K562 (cell line): ENCODE results near the gene CALM1. TPM values are rescaled to one million over a fixed set of nuclear protein-coding genes. Genes with fewer than 3 reads are reported as not detected.

Experiments used
- ATAC-seq: fragments of 200-7000 bp; cut with Tn5 transposase; 3 replicates; pipeline ENCODE4 v1.9.1; 2020; ENCODE audit warnings: moderate library complexity
- BruUV-seq: library from RNA; stranded (reverse); fragments of 400-500 nt; replicated peaks from 2 replicates; lab custom pipeline; 2021; lab: Mats Ljungman, UMichigan
- CTCF ChIA-PET: fragments of 300-600 bp; formaldehyde crosslinking; extraction: SDS; loops from one replicate; lab custom pipeline; 2021; ENCODE audit warnings: low intra/inter-chr PET ratio; lab: Yijun Ruan, JAX
- POLR2A ChIA-PET: fragments of 300-600, 350-650 bp; sonication (Branson Sonifier 250); formaldehyde crosslinking; extraction: SDS; loops from one replicate; lab custom pipeline; 2021; ENCODE audit warnings: antibody characterized with exemption, inconsistent platforms; lab: Yijun Ruan, JAX
- DNase-seq, 4 experiments: peaks; one replicate each; pipeline versions ENCODE4 v3.0.0 to v3.0.0-alpha.2; 2011 to 2018; ENCODE audit warnings: low spot score in 3 of 4, mixed read lengths in 3 of 4; ENCODE audit errors: extremely low read depth in 1 of 4
- FAIRE-seq: peaks from 2 replicates; lab custom pipeline; 2011; peaks lifted over from hg19 to GRCh38; lab: Jason Lieb, UNC
- H2AFZ ChIP-seq: 2 replicates; pipeline ENCODE4 v1.6.0; 2011; ENCODE audit warnings: low read depth, low read length, control low read depth, inconsistent platforms
- H3K27ac ChIP-seq: fragments of 200-600 bp; 3 replicates; pipeline ENCODE4 v1.8.0; 2011; ENCODE audit warnings: low read depth, mild to moderate bottlenecking, control low read depth, inconsistent platforms, low read length, moderate library complexity, mixed read lengths; ENCODE audit errors: extremely low read depth
- H3K27me3 ChIP-seq, 2 experiments: fragments of 300-600 bp in 1 of 2; 2 replicates in 1 of 2; 3 replicates in 1 of 2; pipeline versions ENCODE4 v1.6.0 to v1.8.0; 2011; ENCODE audit warnings: inconsistent platforms in 2 of 2, low read length in 2 of 2, mild to moderate bottlenecking in 1 of 2, mixed read lengths in 1 of 2, moderate library complexity in 1 of 2; ENCODE audit not compliant: control insufficient read depth in 2 of 2, insufficient read depth in 2 of 2
- H3K36me3 ChIP-seq: fragments of 300-600 bp; 3 replicates; pipeline ENCODE4 v1.8.0; 2011; ENCODE audit warnings: mild to moderate bottlenecking, low read length, inconsistent platforms; ENCODE audit not compliant: control insufficient read depth, insufficient read depth
- H3K4me1 ChIP-seq, 2 experiments: fragments of 200-600 bp in 1 of 2; replicated peaks in 1 of 2; 2 replicates in 1 of 2; 3 replicates in 1 of 2; pipeline versions ENCODE4 v1.5.1 to v1.8.0; 2011; ENCODE audit warnings: inconsistent platforms in 2 of 2, low read length in 2 of 2, mild to moderate bottlenecking in 1 of 2, mixed read lengths in 1 of 2, moderate library complexity in 1 of 2; ENCODE audit not compliant: control insufficient read depth in 2 of 2, insufficient read depth in 2 of 2
- H3K4me2 ChIP-seq: 2 replicates; pipeline ENCODE4 v1.6.1; 2011; ENCODE audit warnings: low read length, control low read depth, inconsistent platforms, mixed read lengths; ENCODE audit not compliant: insufficient read depth
- H3K4me3 ChIP-seq: fragments of 200-600 bp; sonication (generic), shearing (Covaris generic); 2 replicates; pipeline ENCODE4 v1.5.1; 2016; ENCODE audit warnings: control low read depth, inconsistent platforms
- H3K79me2 ChIP-seq: fragments of 200-600 bp; 3 replicates; pipeline ENCODE4 v1.8.0; 2011; ENCODE audit warnings: low read length, inconsistent platforms; ENCODE audit not compliant: control insufficient read depth, insufficient read depth
- H3K9ac ChIP-seq, 2 experiments: 2 replicates each; pipeline versions ENCODE4 v1.6.0 to v1.6.1; 2011; ENCODE audit warnings: low read depth in 2 of 2, low read length in 2 of 2, control low read depth in 1 of 2, inconsistent platforms in 1 of 2, mild to moderate bottlenecking in 1 of 2, mixed read lengths in 1 of 2; ENCODE audit not compliant: insufficient read depth in 1 of 2
- H3K9me1 ChIP-seq: one replicate; pipeline ENCODE4 v1.6.0; 2011; ENCODE audit warnings: inconsistent platforms, mild to moderate bottlenecking, low read length, moderate library complexity; ENCODE audit not compliant: control insufficient read depth, insufficient read depth
- H3K9me3 ChIP-seq: replicated peaks from 2 replicates; pipeline ENCODE4 v1.5.1; 2011; ENCODE audit warnings: low read depth, low read length, inconsistent platforms; ENCODE audit not compliant: control insufficient read depth, insufficient read depth
- H4K20me1 ChIP-seq: replicated peaks from 2 replicates; pipeline ENCODE4 v1.6.1; 2011; ENCODE audit warnings: low read length, inconsistent platforms, mixed read lengths; ENCODE audit not compliant: control insufficient read depth, insufficient read depth
- BCL6 ChIP-seq: fragments of 250-450 bp; sonication (Bioruptor Pico); IDR thresholded peaks from 2 replicates; pipeline ENCODE4 v1.4.0; 2020
- HMGXB4 ChIP-seq: sonication (generic); formaldehyde crosslinking; IDR thresholded peaks from 2 replicates; pipeline ENCODE4 v1.8.1; 2023; ENCODE audit warnings: mild to moderate bottlenecking, missing genetic modification reagents
- HNRNPK ChIP-seq: fragments of 200-400 bp; formaldehyde crosslinking; IDR thresholded peaks from one replicate; pipeline ENCODE4 v1.6.1; 2018; ENCODE audit warnings: mild to moderate bottlenecking, low read depth, low read length; ENCODE audit not compliant: poor library complexity, severe bottlenecking
- KAT7 ChIP-seq: sonication (generic); formaldehyde crosslinking; IDR thresholded peaks from 2 replicates; pipeline ENCODE4 v1.8.0; 2022; ENCODE audit warnings: missing genetic modification reagents, mild to moderate bottlenecking, borderline replicate concordance
- SNRNP70 ChIP-seq: fragments of 200-400 bp; formaldehyde crosslinking; optimal IDR thresholded peaks from 2 replicates; pipeline ENCODE3; 2017; ENCODE audit warnings: low read depth, low read length
- TAL1 ChIP-seq: fragments of 450-650 bp; IDR thresholded peaks from 2 replicates; pipeline ENCODE4 v1.6.1; 2016; ENCODE audit warnings: mild to moderate bottlenecking
- TEAD4 ChIP-seq, 2 experiments: sonication (generic) in 1 of 2; formaldehyde crosslinking in 1 of 2; IDR thresholded peaks; 2 replicates each; pipeline versions ENCODE4 v1.6.1 to v1.8.0; 2012 to 2022; ENCODE audit warnings: borderline replicate concordance in 1 of 2, inconsistent platforms in 1 of 2, low read length in 1 of 2, mild to moderate bottlenecking in 1 of 2, missing genetic modification reagents in 1 of 2
- ZBTB34 ChIP-seq: fragments of 250-450 bp; sonication (Bioruptor Pico); IDR thresholded peaks from 2 replicates; pipeline ENCODE4 v1.8.0; 2021; ENCODE audit warnings: mild to moderate bottlenecking, moderate library complexity
- WGBS: fragments of 100-300 bp; shearing (Covaris generic); methylation state at CpG from one replicate; pipeline ENCODE4 v1.1.6; 2016; ENCODE audit warnings: low coverage, mixed read lengths; ENCODE audit not compliant: insufficient coverage; ENCODE audit errors: missing lambda C conversion rate; 5-methylcytosine and 5-hydroxymethylcytosine counted together
- in situ Hi-C: fragments of 300-500 bp; cut with MboI; formaldehyde crosslinking; loops from 4 replicates; pipeline ENCODE4 v1.15.0; 2018; ENCODE audit warnings: inconsistent platforms, mixed read lengths
- intact Hi-C: fragments of 100-400 bp; cut with micrococcal nuclease; formaldehyde crosslinking; loops from 2 replicates; pipeline ENCODE4 v1.14.2; 2022
- polyA plus RNA-seq, 8 experiments: library from polyadenylated mRNA; depleted of rRNA in 4 of 8; stranded (reverse) in 5 of 8; unstranded in 3 of 8; fragments of >200 nt; fragmentation: Nextera tagmentation in 2 of 8; fragmentation: Illumina TruSeq in 1 of 8; extraction: Ambion mirVana in 2 of 8; extraction: Trizol in 1 of 8; gene quantifications; 2 replicates each; pipeline versions ENCODE4 v1.2.1 to v1.2.3, GENCODE V29; 2011 to 2014; ENCODE audit warnings: inconsistent platforms in 1 of 8, missing spikeins in 1 of 8
- total RNA-seq, 7 experiments: library from RNA; depleted of rRNA in 6 of 7; stranded (reverse); fragments of >200 nt in 6 of 7; fragmentation: Illumina TruSeq in 2 of 7; extraction: Trizol in 2 of 7; gene quantifications; 2 replicates each; pipeline versions ENCODE4 v1.2.1 to v1.2.3, GENCODE V29; 2011 to 2021; ENCODE audit warnings: low replicate concordance in 1 of 7

CALM1 gene
- total and polyA plus RNA-seq, 9 of the 15 experiments (the other 6 are each of a cell fraction or from before 2014, with no cell fraction given), result 48.0 to 269 (median 158) TPM

- 32% methylated on average over 7 of the region's 13 CpGs for WGBS
- TF ChIP-seq HMGXB4 (CRISPR knock-in tag) (no peak), TEAD4 (IDR thresholded peaks at IDR 0.05; ENCODE audit: low read length) (no peak), TEAD4 (CRISPR knock-in tag; IDR thresholded peaks at IDR 0.05; ENCODE audit: borderline replicate concordance) (no peak), BCL6 (CRISPR knock-in tag) (no peak), ZBTB34 (CRISPR knock-in tag) (no peak), KAT7 (no peak), TAL1 (no peak), SNRNP70 (no peak), HNRNPK (no peak)
- TF ChIP-seq, all 486 proteins: peak for 0
- FAIRE-seq (no peak), ATAC-seq (no peak), DNase-seq (no peak)
- H3K27ac ChIP-seq, result no peak overlapping the region
- H3K9me3 ChIP-seq, result no peaks in the 10 kb centered on the region
- no peaks in the 10 kb centered on the region for H3K9me1 ChIP-seq
- H2AFZ ChIP-seq, result no peak overlapping the region
- in situ Hi-C loops, result no loop called here
- no peaks in the 10 kb centered on the region for H3K79me2 ChIP-seq
- no peaks in the 10 kb centered on the region for H3K36me3 ChIP-seq
- peaks cover 0 to 31% of the 10 kb centered on the region in 2 experiments; a peak in 3 of 5 replicates for H3K27me3 ChIP-seq
- POLR2A ChIA-PET, result no interaction called here
- H3K4me1 ChIP-seq, result no peaks in the 10 kb centered on the region; a peak in 1 of 5 replicates
- no peak overlapping the region for H3K4me2 ChIP-seq
- H3K9ac ChIP-seq, result no peak overlapping the region
- no peak overlapping the region for H3K4me3 ChIP-seq
- CTCF ChIA-PET, result no interaction called here
- intact Hi-C loops, result no loop called here
- no peaks in the 10 kb centered on the region for H4K20me1 ChIP-seq
- BruUV-seq, result no TSS peak
Measured at GRCh38 chr14:90423166-90423565, 26.3 kb downstream of the CALM1 start.
